H1 (cell line): ENCODE data around the gene TAS2R41. TPM values are rescaled to one million over a fixed set of nuclear protein-coding genes. Genes with fewer than 3 reads are reported as not detected.

Source experiments
- PHF8 ChIP-seq: fragments of 200-600 bp; sonication (generic); conservative IDR thresholded peaks from 2 replicates; pipeline ENCODE4 v1.7.1; 2012; ENCODE audit warnings: low read depth, mild to moderate bottlenecking, inconsistent platforms, low read length, moderate library complexity
- polyA plus RNA-seq, 7 experiments: library from polyadenylated mRNA; depleted of rRNA in 3 of 7; stranded (reverse) in 5 of 7; unstranded in 2 of 7; fragments of >200 nt in 5 of 7; fragments of 200-250 nt in 2 of 7; gene quantifications; 1 replicate in 5 of 7; 2 replicates in 1 of 7; 4 replicates in 1 of 7; pipeline versions ENCODE4 v1.2.1 to v1.2.3, GENCODE V29; 2011 to 2013; ENCODE audit warnings: missing spikeins in 2 of 7, mixed read lengths in 2 of 7
- total RNA-seq: library from RNA; stranded (reverse); fragmentation: NEBNext Ultra II Directional; extraction: Animal tissue kit (Norgen Biotek cat#: 25700); gene quantifications from 2 replicates; pipeline ENCODE4 v1.2.1, GENCODE V29; 2021

Gene TAS2R41
- total and polyA plus RNA-seq, 2 of the 8 experiments (the other 6 are each of a cell fraction or from before 2014, with no cell fraction given) = 0.12 TPM; not detected in 1

- TF ChIP-seq PHF8 = no peak
- TF ChIP-seq, all 59 proteins: peak for 0
These were observed 43.9 kb upstream of the TAS2R41 start (continued) for GRCh38 chr7:143433759-143434158.
